Endothelial cell (in vitro differentiated cells): ENCODE measurements around the gene COX6B1. TPM values are rescaled to one million over a fixed set of nuclear protein-coding genes. Genes with fewer than 3 reads are reported as not detected.
"Not testable (repeated sequence)": the region's sequence is repeated elsewhere in the genome, so short reads cannot be mapped to it uniquely, and the experiment has no call there.

Experiments used
- DNase-seq: peaks from one replicate; pipeline ENCODE4 v3.0.0; 2021; ENCODE audit warnings: low spot score
- H3K27ac Mint-ChIP-seq: one replicate; pipeline ENCODE4 v1.8.0; 2021; ENCODE audit warnings: mixed read lengths, inconsistent platforms; ENCODE audit not compliant: unreplicated experiment
- H3K27me3 Mint-ChIP-seq: one replicate; pipeline ENCODE4 v1.8.0; 2021; ENCODE audit warnings: mild to moderate bottlenecking, moderate library complexity, mixed read lengths, inconsistent platforms; ENCODE audit not compliant: unreplicated experiment
- H3K36me3 Mint-ChIP-seq: one replicate; pipeline ENCODE4 v1.8.0; 2021; ENCODE audit warnings: mild to moderate bottlenecking, low read depth, mixed read lengths, inconsistent platforms; ENCODE audit not compliant: unreplicated experiment
- H3K4me1 Mint-ChIP-seq: one replicate; pipeline ENCODE4 v1.8.0; 2021; ENCODE audit warnings: mild to moderate bottlenecking, mixed read lengths, inconsistent platforms; ENCODE audit not compliant: unreplicated experiment
- H3K4me3 Mint-ChIP-seq: one replicate; pipeline ENCODE4 v1.8.0; 2021; ENCODE audit warnings: mild to moderate bottlenecking, mixed read lengths, inconsistent platforms; ENCODE audit not compliant: unreplicated experiment
- H3K9me3 Mint-ChIP-seq: one replicate; pipeline ENCODE4 v1.8.0; 2021; ENCODE audit warnings: mixed read lengths, inconsistent platforms; ENCODE audit not compliant: unreplicated experiment
- total RNA-seq: library from RNA; stranded (reverse); fragmentation: NEBNext Ultra II Directional; extraction: Animal tissue kit (Norgen Biotek cat#: 25700); gene quantifications from one replicate; pipeline ENCODE4 v1.2.1, GENCODE V29; 2021; ENCODE audit not compliant: unreplicated experiment
- TF ChIP-seq, protein P1 (sequence below): fragments of 200-600 bp; sonication (generic); IDR thresholded peaks from one replicate; pipeline ENCODE4 v1.5.0; 2021; ENCODE audit warnings: antibody characterized with exemption; ENCODE audit not compliant: unreplicated experiment

The COX6B1 gene
- total RNA-seq, 1 donor from 2014 or later: 428 TPM

- H3K4me3 Mint-ChIP-seq: no peak overlapping the region
- no peaks in the 10 kb centered on the region for H3K9me3 Mint-ChIP-seq
- no peak overlapping the region for H3K27ac Mint-ChIP-seq
- DNase-seq: no peak
- H3K27me3 Mint-ChIP-seq: peaks cover 8% of the 10 kb centered on the region
- TF ChIP-seq, protein P1, sequence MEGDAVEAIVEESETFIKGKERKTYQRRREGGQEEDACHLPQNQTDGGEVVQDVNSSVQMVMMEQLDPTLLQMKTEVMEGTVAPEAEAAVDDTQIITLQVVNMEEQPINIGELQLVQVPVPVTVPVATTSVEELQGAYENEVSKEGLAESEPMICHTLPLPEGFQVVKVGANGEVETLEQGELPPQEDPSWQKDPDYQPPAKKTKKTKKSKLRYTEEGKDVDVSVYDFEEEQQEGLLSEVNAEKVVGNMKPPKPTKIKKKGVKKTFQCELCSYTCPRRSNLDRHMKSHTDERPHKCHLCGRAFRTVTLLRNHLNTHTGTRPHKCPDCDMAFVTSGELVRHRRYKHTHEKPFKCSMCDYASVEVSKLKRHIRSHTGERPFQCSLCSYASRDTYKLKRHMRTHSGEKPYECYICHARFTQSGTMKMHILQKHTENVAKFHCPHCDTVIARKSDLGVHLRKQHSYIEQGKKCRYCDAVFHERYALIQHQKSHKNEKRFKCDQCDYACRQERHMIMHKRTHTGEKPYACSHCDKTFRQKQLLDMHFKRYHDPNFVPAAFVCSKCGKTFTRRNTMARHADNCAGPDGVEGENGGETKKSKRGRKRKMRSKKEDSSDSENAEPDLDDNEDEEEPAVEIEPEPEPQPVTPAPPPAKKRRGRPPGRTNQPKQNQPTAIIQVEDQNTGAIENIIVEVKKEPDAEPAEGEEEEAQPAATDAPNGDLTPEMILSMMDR: no peak
- H3K4me1 Mint-ChIP-seq: no peaks in the 10 kb centered on the region
- H3K36me3 Mint-ChIP-seq: no peaks in the 10 kb centered on the region
Observed at GRCh38 chr19:35670686-35671085, 22.6 kb downstream of the COX6B1 start.

- DNase-seq: no peak
- Mint-ChIP-seq H3K9me3 (no peaks in the 10 kb centered on the region), H3K4me1 (no peaks in the 10 kb centered on the region), H3K27ac (no peak overlapping the region), H3K4me3 (no peak overlapping the region), H3K36me3 (no peaks in the 10 kb centered on the region), H3K27me3 (peaks cover 8% of the 10 kb centered on the region)
- TF ChIP-seq, protein P1: no peak
Observed at GRCh38 chr19:35671818-35672217, 23.7 kb downstream of the COX6B1 start.

DNA sequence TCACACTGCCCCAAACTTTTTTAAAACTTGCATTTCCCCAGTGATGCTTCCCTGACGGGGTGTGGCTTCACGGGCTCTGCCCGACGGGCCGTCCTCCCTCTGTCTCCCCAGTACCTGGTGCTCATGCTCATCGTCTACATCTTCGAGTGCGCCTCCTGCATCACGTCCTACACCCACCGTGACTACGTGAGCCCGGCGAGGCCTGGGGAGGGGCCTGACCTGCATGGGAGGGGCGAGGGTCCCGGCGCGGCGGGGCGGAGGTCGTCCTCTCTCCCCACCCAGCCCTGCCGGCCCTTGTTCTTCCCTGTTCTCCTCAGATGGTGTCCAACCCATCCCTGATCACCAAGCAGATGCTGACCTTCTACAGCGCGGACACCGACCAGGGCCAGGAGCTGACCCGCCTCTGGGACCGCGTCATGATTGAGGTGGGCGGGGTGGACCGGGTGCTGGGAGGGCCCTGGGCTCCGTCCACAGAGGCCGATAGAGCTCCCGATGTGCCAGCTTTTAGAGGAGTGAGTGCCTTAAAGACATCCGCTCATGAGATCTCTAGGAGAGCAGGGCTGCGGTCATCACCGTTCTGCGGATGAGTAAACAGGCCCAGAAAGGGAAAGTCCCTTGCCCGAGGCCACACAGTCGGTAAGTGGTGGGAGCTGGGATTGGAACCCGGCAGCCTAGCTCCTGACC, 25.1 kb downstream of the COX6B1 start:
- Mint-ChIP-seq H3K36me3 (no peaks in the 10 kb centered on the region), H3K9me3 (no peaks in the 10 kb centered on the region), H3K4me1 (no peaks in the 10 kb centered on the region), H3K4me3 (peak overlapping the region; percentile 85), H3K27me3 (peaks cover 8% of the 10 kb centered on the region), H3K27ac (no peak overlapping the region)
- DNase-seq: peak; percentile 36
- TF ChIP-seq, protein P1: no peak

GRCh38 chr19:35675589-35676140, 27.5 kb downstream of the COX6B1 start:
- TF ChIP-seq, protein P1: no peak
- no peaks in the 10 kb centered on the region for H3K4me1 Mint-ChIP-seq
- H3K27me3 Mint-ChIP-seq: peaks cover 5% of the 10 kb centered on the region
- no peak for DNase-seq
- H3K27ac Mint-ChIP-seq: no peak overlapping the region
- H3K9me3 Mint-ChIP-seq: no peaks in the 10 kb centered on the region
- H3K36me3 Mint-ChIP-seq: no peaks in the 10 kb centered on the region
- no peak overlapping the region for H3K4me3 Mint-ChIP-seq

- no peak overlapping the region for H3K4me3 Mint-ChIP-seq
- no peaks in the 10 kb centered on the region for H3K4me1 Mint-ChIP-seq
- TF ChIP-seq, protein P1: no peak
- no peaks in the 10 kb centered on the region for H3K9me3 Mint-ChIP-seq
- DNase-seq: no peak
- no peaks in the 10 kb centered on the region for H3K36me3 Mint-ChIP-seq
- no peak overlapping the region for H3K27ac Mint-ChIP-seq
- H3K27me3 Mint-ChIP-seq: peaks cover 1% of the 10 kb centered on the region
Observed at GRCh38 chr19:35689836-35690235, 41.7 kb downstream of the COX6B1 start.

GRCh38 chr19:35691106-35691505, 43.0 kb downstream of the COX6B1 start:
- DNase-seq, H3K4me3 Mint-ChIP-seq, H3K9me3 Mint-ChIP-seq, H3K36me3 Mint-ChIP-seq, H3K27ac Mint-ChIP-seq, H3K27me3 Mint-ChIP-seq, H3K4me1 Mint-ChIP-seq: not testable (repeated sequence)
